ENCODE data around the gene LAMP1. TPM values are rescaled to one million over a fixed set of nuclear protein-coding genes. Genes with fewer than 3 reads are reported as not detected.
"Not testable (repeated sequence)": the region's sequence is repeated elsewhere in the genome, so short reads cannot be mapped to it uniquely, and the experiment has no call there.

LAMP1 gene
- 85.0 TPM for polyA plus RNA-seq (2013, experiment 1 of 2)
- polyA plus RNA-seq (2013, experiment 2 of 2), result 87.4 TPM

- H3K23ac ChIP-seq (ENCODE audit: low read length), result no peak within 1 kb of the TSS
- H3K27ac ChIP-seq (ENCODE audit: low read depth, low read length), result no peak within 1 kb of the TSS
- H3K4me3 ChIP-seq (ENCODE audit: low read length), result peak within 1 kb of the TSS; percentile 76
- H3K36me3 ChIP-seq (ENCODE audit: control insufficient read depth, insufficient read depth, low read length), result no peaks in the 10 kb centered on the region
- peak within 1 kb of the TSS; percentile 7 for H3K18ac ChIP-seq (ENCODE audit: low read length)
- H4K5ac ChIP-seq (ENCODE audit: low read length), result no peak within 1 kb of the TSS
- peak within 1 kb of the TSS; percentile 83 for H4K8ac ChIP-seq (ENCODE audit: low read depth, low read length)
- no peak within 1 kb of the TSS for H2AK5ac ChIP-seq (ENCODE audit: low read length)
- H2BK15ac ChIP-seq (replicated peaks; ENCODE audit: low read depth), result no peak within 1 kb of the TSS
- H3K79me1 ChIP-seq (ENCODE audit: low read length), result peaks cover 10% of the 10 kb centered on the region
- peak within 1 kb of the TSS; percentile 83 for H3K9ac ChIP-seq (ENCODE audit: low read length)
- no peaks in the 10 kb centered on the region for H3K27me3 ChIP-seq (ENCODE audit: insufficient read depth, low read length, poor library complexity)
- H3K56ac ChIP-seq (ENCODE audit: low read length), result peak within 1 kb of the TSS; percentile 93
- DNase-seq, result peak; percentile 99
- H3K4me2 ChIP-seq (ENCODE audit: low read length), result peak within 1 kb of the TSS; percentile 97
- H3K4me1 ChIP-seq (ENCODE audit: control insufficient read depth, low read depth, low read length), result no peaks in the 10 kb centered on the region
- no CpG with 5 or more reads among the region's 74 CpGs for WGBS (ENCODE audit: extremely low coverage, insufficient coverage, low lambda C conversion rate)
- peaks cover 27% of the 10 kb centered on the region for H3K79me2 ChIP-seq (ENCODE audit: control insufficient read depth, insufficient read depth, low read length)
- H3K4ac ChIP-seq (ENCODE audit: low read depth, low read length), result peak within 1 kb of the TSS; percentile 79
- H2BK120ac ChIP-seq (ENCODE audit: low read depth, low read length), result no peak within 1 kb of the TSS
- no peak within 1 kb of the TSS for H2BK5ac ChIP-seq (ENCODE audit: low read length)
Measured at GRCh38 chr13:113296823-113297369, at the start of gene LAMP1. Gene LAMP1 (plus strand): TSS chr13:113297239. CDS start chr13:113297435, 196 bp downstream.

- Histone ChIP-seq H3K27me3 (ENCODE audit: insufficient read depth, low read length, poor library complexity) (no peaks in the 10 kb centered on the region), H4K5ac (ENCODE audit: low read length) (no peak overlapping the region), H3K79me1 (ENCODE audit: low read length) (no peaks in the 10 kb centered on the region), H4K8ac (ENCODE audit: low read depth, low read length) (no peak overlapping the region), H2BK15ac (replicated peaks; ENCODE audit: low read depth) (no peak overlapping the region), H3K79me2 (ENCODE audit: control insufficient read depth, insufficient read depth, low read length) (no peaks in the 10 kb centered on the region), H3K4me3 (ENCODE audit: low read length) (no peak overlapping the region), H2BK120ac (ENCODE audit: low read depth, low read length) (no peak overlapping the region), H3K36me3 (ENCODE audit: control insufficient read depth, insufficient read depth, low read length) (peaks cover 15% of the 10 kb centered on the region), H2BK5ac (ENCODE audit: low read length) (no peak overlapping the region), H2AK5ac (ENCODE audit: low read length) (no peak overlapping the region), H3K4ac (ENCODE audit: low read depth, low read length) (no peak overlapping the region), H3K18ac (ENCODE audit: low read length) (no peak overlapping the region), H3K4me2 (ENCODE audit: low read length) (no peak overlapping the region), H3K56ac (ENCODE audit: low read length) (no peak overlapping the region), H3K27ac (ENCODE audit: low read depth, low read length) (no peak overlapping the region), H3K4me1 (ENCODE audit: control insufficient read depth, low read depth, low read length) (no peaks in the 10 kb centered on the region), H3K23ac (ENCODE audit: low read length) (no peak overlapping the region), H3K9ac (ENCODE audit: low read length) (no peak overlapping the region)
- WGBS (ENCODE audit: extremely low coverage, insufficient coverage, low lambda C conversion rate), result no CpG with 5 or more reads among the region's 11 CpGs
- DNase-seq, result no peak
Measured at GRCh38 chr13:113252516-113253095, 44.4 kb upstream of the LAMP1 start.

GRCh38 chr13:113257908-113258307, 39.1 kb upstream of the LAMP1 start:
- peaks cover 12% of the 10 kb centered on the region for H3K36me3 ChIP-seq (ENCODE audit: control insufficient read depth, insufficient read depth, low read length)
- H3K4ac ChIP-seq (ENCODE audit: low read depth, low read length); DNase-seq; H3K56ac ChIP-seq (ENCODE audit: low read length); H2AK5ac ChIP-seq (ENCODE audit: low read length); H3K79me1 ChIP-seq (ENCODE audit: low read length); H3K23ac ChIP-seq (ENCODE audit: low read length); H3K4me3 ChIP-seq (ENCODE audit: low read length); H4K5ac ChIP-seq (ENCODE audit: low read length); H2BK5ac ChIP-seq (ENCODE audit: low read length); H2BK120ac ChIP-seq (ENCODE audit: low read depth, low read length); H3K9ac ChIP-seq (ENCODE audit: low read length); H3K27ac ChIP-seq (ENCODE audit: low read depth, low read length); H3K4me2 ChIP-seq (ENCODE audit: low read length); H2BK15ac ChIP-seq (replicated peaks; ENCODE audit: low read depth); H3K4me1 ChIP-seq (ENCODE audit: control insufficient read depth, low read depth, low read length); H3K27me3 ChIP-seq (ENCODE audit: insufficient read depth, low read length, poor library complexity); H3K18ac ChIP-seq (ENCODE audit: low read length); H3K79me2 ChIP-seq (ENCODE audit: control insufficient read depth, insufficient read depth, low read length); H4K8ac ChIP-seq (ENCODE audit: low read depth, low read length): not testable (repeated sequence)
- WGBS (ENCODE audit: extremely low coverage, insufficient coverage, low lambda C conversion rate), result no CpG with 5 or more reads among the region's 6 CpGs

GRCh38 chr13:113258321-113259054, 38.6 kb upstream of the LAMP1 start:
- H2AK5ac ChIP-seq (ENCODE audit: low read length), result no peak overlapping the region
- no CpG with 5 or more reads among the region's 5 CpGs for WGBS (ENCODE audit: extremely low coverage, insufficient coverage, low lambda C conversion rate)
- no peak overlapping the region for H3K9ac ChIP-seq (ENCODE audit: low read length)
- H3K4me2 ChIP-seq (ENCODE audit: low read length), result no peak overlapping the region
- no peak overlapping the region for H2BK120ac ChIP-seq (ENCODE audit: low read depth, low read length)
- H3K18ac ChIP-seq (ENCODE audit: low read length), result no peak overlapping the region
- H3K27me3 ChIP-seq (ENCODE audit: insufficient read depth, low read length, poor library complexity), result no peaks in the 10 kb centered on the region
- no peak overlapping the region for H2BK15ac ChIP-seq (replicated peaks; ENCODE audit: low read depth)
- no peaks in the 10 kb centered on the region for H3K4me1 ChIP-seq (ENCODE audit: control insufficient read depth, low read depth, low read length)
- H3K23ac ChIP-seq (ENCODE audit: low read length), result no peak overlapping the region
- no peak overlapping the region for H4K5ac ChIP-seq (ENCODE audit: low read length)
- DNase-seq, result no peak
- no peak overlapping the region for H3K27ac ChIP-seq (ENCODE audit: low read depth, low read length)
- no peak overlapping the region for H4K8ac ChIP-seq (ENCODE audit: low read depth, low read length)
- H3K4ac ChIP-seq (ENCODE audit: low read depth, low read length), result no peak overlapping the region
- no peak overlapping the region for H3K4me3 ChIP-seq (ENCODE audit: low read length)
- no peaks in the 10 kb centered on the region for H3K79me1 ChIP-seq (ENCODE audit: low read length)
- no peak overlapping the region for H2BK5ac ChIP-seq (ENCODE audit: low read length)
- no peaks in the 10 kb centered on the region for H3K79me2 ChIP-seq (ENCODE audit: control insufficient read depth, insufficient read depth, low read length)
- H3K36me3 ChIP-seq (ENCODE audit: control insufficient read depth, insufficient read depth, low read length), result peaks cover 13% of the 10 kb centered on the region
- no peak overlapping the region for H3K56ac ChIP-seq (ENCODE audit: low read length)

- H3K4me3 ChIP-seq (ENCODE audit: low read length), result no peak overlapping the region
- no peak overlapping the region for H2AK5ac ChIP-seq (ENCODE audit: low read length)
- no peak overlapping the region for H3K18ac ChIP-seq (ENCODE audit: low read length)
- peaks cover 10% of the 10 kb centered on the region for H3K36me3 ChIP-seq (ENCODE audit: control insufficient read depth, insufficient read depth, low read length)
- no peak overlapping the region for H3K27ac ChIP-seq (ENCODE audit: low read depth, low read length)
- H2BK5ac ChIP-seq (ENCODE audit: low read length), result no peak overlapping the region
- H3K4ac ChIP-seq (ENCODE audit: low read depth, low read length), result no peak overlapping the region
- no peak overlapping the region for H4K5ac ChIP-seq (ENCODE audit: low read length)
- no peak overlapping the region for H3K23ac ChIP-seq (ENCODE audit: low read length)
- H3K79me2 ChIP-seq (ENCODE audit: control insufficient read depth, insufficient read depth, low read length), result no peaks in the 10 kb centered on the region
- H4K8ac ChIP-seq (ENCODE audit: low read depth, low read length), result no peak overlapping the region
- no CpG with 5 or more reads among the region's 13 CpGs for WGBS (ENCODE audit: extremely low coverage, insufficient coverage, low lambda C conversion rate)
- H3K56ac ChIP-seq (ENCODE audit: low read length), result no peak overlapping the region
- no peak overlapping the region for H3K9ac ChIP-seq (ENCODE audit: low read length)
- no peak for DNase-seq
- no peak overlapping the region for H2BK120ac ChIP-seq (ENCODE audit: low read depth, low read length)
- no peaks in the 10 kb centered on the region for H3K79me1 ChIP-seq (ENCODE audit: low read length)
- H3K4me2 ChIP-seq (ENCODE audit: low read length), result no peak overlapping the region
- H3K4me1 ChIP-seq (ENCODE audit: control insufficient read depth, low read depth, low read length), result no peaks in the 10 kb centered on the region
- H2BK15ac ChIP-seq (replicated peaks; ENCODE audit: low read depth), result no peak overlapping the region
- no peaks in the 10 kb centered on the region for H3K27me3 ChIP-seq (ENCODE audit: insufficient read depth, low read length, poor library complexity)
Measured at GRCh38 chr13:113260996-113261395, 36.0 kb upstream of the LAMP1 start.
